HG02973 (cell line): ENCODE measurements around the gene CES3.
"Not testable (repeated sequence)": the region's sequence is repeated elsewhere in the genome, so short reads cannot be mapped to it uniquely, and the experiment has no call there.

Source experiments
- ATAC-seq: cut with Tn5 transposase; IDR thresholded peaks from one replicate; pipeline ENCODE4 v1.9.1; 2021; ENCODE audit warnings: moderate library complexity; ENCODE audit not compliant: unreplicated experiment

Gene CES3

GRCh38 chr16:66964049-66964448 is 3.0 kb downstream of the CES3 start:
- no peak for ATAC-seq

GRCh38 chr16:66968847-66969246 is 7.8 kb downstream of the CES3 start:
- ATAC-seq, result no peak

GRCh38 chr16:66970775-66971720 is 10.0 kb downstream of the CES3 start:
- ATAC-seq, result no peak

- ATAC-seq, result no peak
These were observed 11.9 kb downstream of the CES3 start for GRCh38 chr16:66972983-66973382.

GRCh38 chr16:66973716-66974115 is 12.7 kb downstream of the CES3 start:
- ATAC-seq, result no peak

- ATAC-seq, result not testable (repeated sequence)
These were observed 13.3 kb downstream of the CES3 start for GRCh38 chr16:66974156-66974931.

GRCh38 chr16:66974932-66975246 is 13.8 kb downstream of the CES3 start:
- ATAC-seq, result not testable (repeated sequence)

- no peak for ATAC-seq
These were observed 14.3 kb downstream of the CES3 start for GRCh38 chr16:66975302-66975893.

GRCh38 chr16:66976746-66977145 is 15.7 kb downstream of the CES3 start:
- no peak for ATAC-seq

GRCh38 chr16:66977341-66978113 is 16.5 kb downstream of the CES3 start:
- ATAC-seq, result peak; percentile 62

GRCh38 chr16:66979011-66979717 is 18.1 kb downstream of the CES3 start:
- ATAC-seq, result no peak

GRCh38 chr16:66983033-66983432 is 22.0 kb downstream of the CES3 start:
- no peak for ATAC-seq

GRCh38 chr16:66984892-66985311 is 23.8 kb downstream of the CES3 start:
- no peak for ATAC-seq

- ATAC-seq, result no peak
These were observed 25.5 kb downstream of the CES3 start for GRCh38 chr16:66986559-66986958.

GRCh38 chr16:66988197-66988788 is 27.2 kb downstream of the CES3 start, which contains the start of gene CES4A:
TSS of gene CES4A (plus strand) at chr16:66988589. CDS start at chr16:66988773, 184 bp downstream.
- no peak for ATAC-seq

GRCh38 chr16:66991545-66992077 is 30.5 kb downstream of the CES3 start:
- no peak for ATAC-seq

- ATAC-seq, result not testable (repeated sequence)
These were observed 32.5 kb downstream of the CES3 start for GRCh38 chr16:66993558-66993957.

- no peak for ATAC-seq
These were observed 35.4 kb downstream of the CES3 start for GRCh38 chr16:66996324-66996982.

GRCh38 chr16:66996983-66997358 is 35.9 kb downstream of the CES3 start:
- no peak for ATAC-seq
